C4-2B (cell line): ENCODE measurements around the gene SLC22A1.

ENCODE experiments used
- H3K27ac ChIP-seq: fragments of 450-650 bp; 2 replicates; pipeline ENCODE4 v1.5.1; 2017
- ZFX ChIP-seq: fragments of 450-650 bp; IDR thresholded peaks from 2 replicates; pipeline ENCODE4 v1.6.1; 2017
- TF ChIP-seq, protein P1 (sequence below): fragments of 450-650 bp; conservative IDR thresholded peaks from 2 replicates; pipeline ENCODE4 v1.5.1; 2017; ENCODE audit warnings: mild to moderate bottlenecking

SLC22A1 gene

DNA sequence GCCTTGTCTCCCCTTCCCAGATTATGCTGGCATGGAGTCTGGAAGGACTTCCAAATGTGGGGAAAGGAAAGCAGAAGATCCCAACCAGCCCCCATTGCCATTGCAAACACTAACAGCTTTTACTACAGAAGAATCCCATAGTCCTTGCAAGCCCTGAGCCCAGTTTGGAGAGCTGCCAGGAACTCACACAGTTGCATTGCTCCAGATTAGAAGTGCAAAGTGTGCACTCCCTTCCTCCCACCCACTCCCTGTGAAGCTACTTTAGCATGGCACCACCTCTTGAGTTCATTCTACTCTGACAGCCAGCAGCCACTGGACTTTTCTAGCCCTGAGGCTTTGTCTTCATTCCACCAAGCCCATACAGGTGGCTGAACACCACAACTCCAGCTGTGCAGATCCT, 69.4 kb downstream of the SLC22A1 start:
- no peak overlapping the region for H3K27ac ChIP-seq
- TF ChIP-seq ZFX, result no peak
- TF ChIP-seq, protein P1, sequence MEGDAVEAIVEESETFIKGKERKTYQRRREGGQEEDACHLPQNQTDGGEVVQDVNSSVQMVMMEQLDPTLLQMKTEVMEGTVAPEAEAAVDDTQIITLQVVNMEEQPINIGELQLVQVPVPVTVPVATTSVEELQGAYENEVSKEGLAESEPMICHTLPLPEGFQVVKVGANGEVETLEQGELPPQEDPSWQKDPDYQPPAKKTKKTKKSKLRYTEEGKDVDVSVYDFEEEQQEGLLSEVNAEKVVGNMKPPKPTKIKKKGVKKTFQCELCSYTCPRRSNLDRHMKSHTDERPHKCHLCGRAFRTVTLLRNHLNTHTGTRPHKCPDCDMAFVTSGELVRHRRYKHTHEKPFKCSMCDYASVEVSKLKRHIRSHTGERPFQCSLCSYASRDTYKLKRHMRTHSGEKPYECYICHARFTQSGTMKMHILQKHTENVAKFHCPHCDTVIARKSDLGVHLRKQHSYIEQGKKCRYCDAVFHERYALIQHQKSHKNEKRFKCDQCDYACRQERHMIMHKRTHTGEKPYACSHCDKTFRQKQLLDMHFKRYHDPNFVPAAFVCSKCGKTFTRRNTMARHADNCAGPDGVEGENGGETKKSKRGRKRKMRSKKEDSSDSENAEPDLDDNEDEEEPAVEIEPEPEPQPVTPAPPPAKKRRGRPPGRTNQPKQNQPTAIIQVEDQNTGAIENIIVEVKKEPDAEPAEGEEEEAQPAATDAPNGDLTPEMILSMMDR, result no peak

DNA sequence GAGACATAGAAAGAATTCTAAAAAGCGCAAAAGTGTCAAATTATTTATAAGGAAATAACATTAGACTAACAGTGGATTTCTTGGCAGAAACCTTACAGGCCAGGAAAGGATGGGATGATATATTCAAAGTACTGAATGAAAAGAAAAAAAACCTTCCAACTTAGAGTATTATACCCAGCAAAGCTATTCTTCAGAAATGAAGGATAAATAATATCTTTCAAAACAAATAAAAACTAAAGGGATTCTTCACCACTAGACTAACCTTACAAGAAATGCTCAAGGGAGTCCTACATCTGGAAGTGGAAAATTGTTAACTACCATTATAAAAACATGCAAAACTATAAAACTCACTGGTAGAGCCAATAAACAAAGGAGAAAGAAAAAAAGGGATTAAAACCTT, 71.2 kb downstream of the SLC22A1 start:
- no peak overlapping the region for H3K27ac ChIP-seq
- TF ChIP-seq, protein P1, result no peak
- no peak for TF ChIP-seq ZFX

DNA sequence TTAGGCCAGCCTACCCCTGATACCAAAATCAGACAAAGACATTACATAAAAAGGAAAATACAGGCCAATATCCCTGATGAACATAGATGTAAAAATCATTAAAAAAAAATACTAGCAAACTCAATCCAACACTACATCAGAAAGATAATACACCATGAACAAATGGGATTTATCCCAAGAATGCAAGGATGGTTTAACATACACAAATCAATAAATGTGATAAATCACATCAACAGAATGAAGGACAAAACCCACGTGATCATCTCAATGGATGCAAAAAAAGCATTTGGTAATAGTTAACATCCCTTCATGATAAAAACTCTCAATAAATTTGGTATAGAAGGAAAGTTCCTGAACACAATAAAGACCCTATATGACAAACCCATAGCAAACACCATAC, 73.2 kb downstream of the SLC22A1 start:
- TF ChIP-seq, protein P1, result no peak
- no peak for TF ChIP-seq ZFX
- H3K27ac ChIP-seq, result no peak overlapping the region

DNA sequence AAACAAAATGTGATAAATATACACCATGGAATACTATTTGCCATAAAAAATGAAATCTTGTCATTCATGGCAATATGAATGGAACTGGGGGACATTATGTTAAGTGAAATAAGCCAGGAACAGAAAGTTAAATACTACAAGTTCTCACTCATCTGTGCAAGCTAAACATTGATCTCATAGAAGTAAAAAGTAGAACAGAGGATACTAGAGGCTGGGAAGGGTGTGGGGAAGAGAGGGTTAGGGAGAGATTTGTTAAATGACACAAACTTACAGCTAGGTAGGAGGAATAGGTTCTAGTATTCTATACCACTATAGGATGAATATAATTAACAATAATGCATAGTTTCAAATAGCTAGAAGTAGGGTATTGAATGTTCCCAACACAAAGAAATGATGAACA, 76.0 kb downstream of the SLC22A1 start:
- TF ChIP-seq, protein P1, result no peak
- TF ChIP-seq ZFX, result no peak
- H3K27ac ChIP-seq, result no peak overlapping the region

DNA sequence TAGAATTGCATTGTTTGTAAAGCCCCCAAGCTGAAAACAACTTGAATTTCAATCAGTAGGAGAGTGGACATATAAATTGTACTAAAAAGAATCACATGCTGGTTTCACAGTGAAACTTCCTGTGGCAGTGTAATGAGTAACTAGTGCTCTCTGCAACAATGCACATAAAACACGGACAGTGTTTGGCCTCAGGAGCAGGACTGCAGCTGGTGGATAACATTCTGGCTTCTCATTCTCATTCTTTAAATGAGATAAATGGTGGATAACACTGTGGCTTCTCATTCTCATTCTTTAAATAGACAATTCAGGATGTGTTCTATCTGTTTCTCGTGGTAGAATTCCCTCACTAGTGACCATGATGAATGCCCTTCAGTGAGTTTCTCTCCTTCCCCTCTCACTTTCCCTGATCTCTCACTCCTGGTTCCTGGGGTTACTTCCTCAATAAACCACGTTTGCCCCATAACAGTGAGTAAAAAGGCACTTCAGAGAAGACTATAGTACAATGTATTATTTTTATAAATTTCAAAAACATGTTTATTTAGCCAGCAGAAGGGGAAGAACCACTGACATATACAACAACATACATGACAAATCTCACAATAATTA, 77.1 kb downstream of the SLC22A1 start:
- no peak for TF ChIP-seq ZFX
- TF ChIP-seq, protein P1, result no peak
- no peak overlapping the region for H3K27ac ChIP-seq

DNA sequence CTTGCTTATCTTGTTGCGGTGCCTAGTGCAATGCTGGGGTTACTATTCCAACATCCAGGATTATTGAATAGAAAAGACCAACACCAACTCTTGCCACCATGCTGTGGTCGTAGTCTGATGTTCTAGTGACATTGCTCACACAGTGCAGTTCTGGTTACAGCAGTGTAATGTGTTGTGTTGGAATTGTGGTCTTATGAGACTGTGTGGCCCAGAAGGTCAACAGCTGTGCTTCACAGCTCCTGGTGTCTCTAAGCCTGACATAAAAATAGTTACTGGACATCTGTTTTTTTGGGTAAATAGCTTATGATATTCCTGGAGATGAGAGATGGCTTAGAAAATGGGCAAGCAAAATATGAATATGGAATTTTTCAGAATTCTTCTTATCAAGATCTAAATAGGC, 79.4 kb downstream of the SLC22A1 start:
- TF ChIP-seq, protein P1, result no peak
- TF ChIP-seq ZFX, result no peak
- H3K27ac ChIP-seq, result no peak overlapping the region

DNA sequence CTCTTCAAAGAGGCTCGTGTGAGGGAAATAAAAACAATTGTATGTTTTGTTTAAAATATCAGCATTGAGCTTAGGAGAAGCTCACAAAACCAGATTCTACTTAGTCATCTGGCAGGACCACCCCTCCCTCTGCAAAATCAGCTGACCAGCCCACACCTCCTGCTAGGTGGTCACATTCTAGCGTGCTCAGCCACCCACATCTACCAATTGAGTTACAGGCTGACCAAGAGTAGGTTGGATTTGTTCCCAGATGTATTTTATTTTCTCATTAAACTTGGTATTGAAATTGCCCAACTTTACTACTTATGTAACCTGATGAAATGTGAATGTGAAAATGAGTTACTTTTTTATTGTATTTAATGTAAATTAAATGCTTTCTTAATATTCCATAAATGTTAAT, 80.8 kb downstream of the SLC22A1 start:
- TF ChIP-seq, protein P1, result no peak
- TF ChIP-seq ZFX, result no peak
- no peak overlapping the region for H3K27ac ChIP-seq
